CD8-positive, alpha-beta memory T cell (primary cell): Measurements from ENCODE around the gene RTL10. TPM values are rescaled to one million over a fixed set of nuclear protein-coding genes. Genes with fewer than 3 reads are reported as not detected.
A peak's percentile ranks its signal among the peaks of the same experiment; 100 is the strongest.

Experiments used
- CTCF ChIA-PET: fragments of 350-600 bp; sonication (Branson Sonifier 250); formaldehyde crosslinking; loops from one replicate; lab custom pipeline; 2021; ENCODE audit warnings: antibody characterized with exemption; lab: Charles Lee
- POLR2A ChIA-PET: fragments of 350-600 bp; sonication (Branson Sonifier 250); formaldehyde crosslinking; loops from one replicate; lab custom pipeline; 2021; ENCODE audit warnings: antibody characterized with exemption; lab: Charles Lee
- DNase-seq, 5 donors: peaks; one replicate each; pipeline versions ENCODE4 v3.0.0 to v3.0.0-alpha.2; 2020 to 2022; ENCODE audit warnings: mixed read lengths in 1 of 5
- H3K27ac ChIP-seq: one replicate; pipeline ENCODE4 v1.7.0; 2013; ENCODE audit warnings: low read depth, mild to moderate bottlenecking, low read length, moderate library complexity
- H3K27me3 ChIP-seq: 2 replicates; pipeline ENCODE4 v1.7.0; 2013; ENCODE audit warnings: low read length, mild to moderate bottlenecking; ENCODE audit not compliant: insufficient read depth, poor library complexity, severe bottlenecking
- H3K36me3 ChIP-seq: 2 replicates; pipeline ENCODE4 v1.7.0; 2013; ENCODE audit warnings: mild to moderate bottlenecking, low read length, moderate library complexity; ENCODE audit not compliant: insufficient read depth
- H3K4me1 ChIP-seq: 2 replicates; pipeline ENCODE4 v1.7.0; 2013; ENCODE audit warnings: mild to moderate bottlenecking, low read length, moderate library complexity; ENCODE audit not compliant: insufficient read depth
- H3K4me3 ChIP-seq: 2 replicates; pipeline ENCODE4 v1.7.0; 2013; ENCODE audit warnings: mild to moderate bottlenecking, low read length
- H3K9me3 ChIP-seq: 2 replicates; pipeline ENCODE4 v1.7.0; 2013; ENCODE audit warnings: mild to moderate bottlenecking, low read length
- H3K27ac Mint-ChIP-seq, 8 donors: one replicate each; pipeline ENCODE4 v1.8.0; 2020 to 2021; ENCODE audit warnings: mixed read lengths in 8 of 8, mild to moderate bottlenecking in 6 of 8, inconsistent platforms in 3 of 8, moderate library complexity in 3 of 8
- H3K27me3 Mint-ChIP-seq, 2 donors: one replicate each; pipeline ENCODE4 v1.8.0; 2020 to 2021; ENCODE audit warnings: mixed read lengths in 2 of 2, mild to moderate bottlenecking in 1 of 2, moderate library complexity in 1 of 2
- H3K36me3 Mint-ChIP-seq, 3 donors: one replicate each; pipeline ENCODE4 v1.8.0; 2020 to 2021; ENCODE audit warnings: mixed read lengths in 3 of 3, inconsistent platforms in 1 of 3, mild to moderate bottlenecking in 1 of 3
- H3K4me1 Mint-ChIP-seq, 3 donors: one replicate each; pipeline ENCODE4 v1.8.0; 2020 to 2021; ENCODE audit warnings: mixed read lengths in 3 of 3, inconsistent platforms in 1 of 3, mild to moderate bottlenecking in 1 of 3
- H3K4me3 Mint-ChIP-seq, 7 donors: one replicate each; pipeline ENCODE4 v1.8.0; 2020 to 2021; ENCODE audit warnings: mixed read lengths in 7 of 7, mild to moderate bottlenecking in 6 of 7, moderate library complexity in 4 of 7, inconsistent platforms in 2 of 7
- H3K9me3 Mint-ChIP-seq, 5 donors: one replicate each; pipeline ENCODE4 v1.8.0; 2020 to 2022; ENCODE audit warnings: mixed read lengths in 5 of 5, mild to moderate bottlenecking in 3 of 5, moderate library complexity in 2 of 5, inconsistent platforms in 1 of 5
- polyA plus RNA-seq: library from polyadenylated mRNA; unstranded; fragments of 300-500 nt; fragmentation: Illumina TruSeq; gene quantifications from one replicate; pipeline ENCODE4 v1.2.3, GENCODE V29; 2021
- total RNA-seq, 2 experiments: library from RNA; stranded (reverse); gene quantifications; one replicate each; pipeline ENCODE4 v1.2.3, GENCODE V29; 2021

Gene RTL10
- total and polyA plus RNA-seq, 3 experiments from 2014 or later: 10.8 to 23.2 (median 18.1) TPM

DNA sequence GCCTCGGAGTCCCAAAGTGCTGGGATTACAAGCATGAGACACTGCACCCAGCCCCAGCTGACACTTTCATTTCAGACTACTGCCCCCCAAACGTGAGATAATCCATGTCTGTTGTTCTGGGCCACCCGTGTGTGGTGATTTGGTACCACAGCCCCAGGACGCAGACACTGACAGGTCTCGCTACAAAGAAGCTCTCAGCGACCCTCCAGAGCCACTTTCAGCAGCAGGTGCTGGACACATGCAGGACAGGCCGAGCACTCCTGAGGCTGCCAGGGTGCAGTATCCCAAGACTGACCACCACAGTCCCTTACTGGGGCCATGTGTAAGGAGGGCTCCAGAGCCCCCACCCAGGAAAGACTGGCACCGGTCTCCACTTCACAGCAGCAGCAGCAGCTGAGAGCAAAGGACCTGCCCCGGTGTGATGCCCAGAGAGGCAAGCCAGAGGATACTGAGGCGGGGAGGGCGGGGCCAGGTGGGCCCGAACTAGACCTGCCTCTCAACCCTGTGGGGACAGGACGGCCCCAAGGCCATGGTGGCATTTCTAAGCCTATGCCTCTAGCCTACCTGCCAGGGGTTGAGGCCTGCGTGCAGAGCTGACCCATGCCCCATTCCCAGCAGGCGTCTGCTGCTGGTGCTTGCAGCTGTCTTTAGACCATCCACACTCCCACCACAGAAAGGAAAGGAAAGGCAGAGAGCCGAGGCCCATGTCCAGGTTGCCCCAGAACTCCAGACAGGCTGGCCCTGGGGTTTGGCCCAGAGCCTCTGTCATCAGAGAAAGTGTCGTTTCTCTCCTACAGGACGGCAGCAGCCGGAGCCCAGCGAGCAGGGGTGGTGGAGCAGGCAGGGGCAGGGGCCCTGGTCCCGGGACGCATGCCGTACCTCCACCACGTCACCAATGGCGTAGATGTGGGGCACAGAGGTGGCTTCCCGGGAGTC, 28.0 kb upstream of the RTL10 start:
- Mint-ChIP-seq H3K9me3 (no peaks in the 10 kb centered on the region), H3K27ac (no peak overlapping the region), H3K27me3 (no peaks in the 10 kb centered on the region), H3K36me3 (peaks cover 0 to 2% (median 0%) of the 10 kb centered on the region in 3 donors), H3K4me3 (no peak overlapping the region), H3K4me1 (peaks cover 11 to 22% (median 16%) of the 10 kb centered on the region in 3 donors)
- H3K4me3 ChIP-seq: no peak overlapping the region
- H3K4me1 ChIP-seq: peaks cover 46% of the 10 kb centered on the region
- H3K27me3 ChIP-seq: no peaks in the 10 kb centered on the region
- DNase-seq: no peak
- no peaks in the 10 kb centered on the region for H3K36me3 ChIP-seq
- no peaks in the 10 kb centered on the region for H3K9me3 ChIP-seq
- ChIA-PET CTCF (no interaction called here), POLR2A (no interaction called here)
- H3K27ac ChIP-seq: no peak overlapping the region

DNA sequence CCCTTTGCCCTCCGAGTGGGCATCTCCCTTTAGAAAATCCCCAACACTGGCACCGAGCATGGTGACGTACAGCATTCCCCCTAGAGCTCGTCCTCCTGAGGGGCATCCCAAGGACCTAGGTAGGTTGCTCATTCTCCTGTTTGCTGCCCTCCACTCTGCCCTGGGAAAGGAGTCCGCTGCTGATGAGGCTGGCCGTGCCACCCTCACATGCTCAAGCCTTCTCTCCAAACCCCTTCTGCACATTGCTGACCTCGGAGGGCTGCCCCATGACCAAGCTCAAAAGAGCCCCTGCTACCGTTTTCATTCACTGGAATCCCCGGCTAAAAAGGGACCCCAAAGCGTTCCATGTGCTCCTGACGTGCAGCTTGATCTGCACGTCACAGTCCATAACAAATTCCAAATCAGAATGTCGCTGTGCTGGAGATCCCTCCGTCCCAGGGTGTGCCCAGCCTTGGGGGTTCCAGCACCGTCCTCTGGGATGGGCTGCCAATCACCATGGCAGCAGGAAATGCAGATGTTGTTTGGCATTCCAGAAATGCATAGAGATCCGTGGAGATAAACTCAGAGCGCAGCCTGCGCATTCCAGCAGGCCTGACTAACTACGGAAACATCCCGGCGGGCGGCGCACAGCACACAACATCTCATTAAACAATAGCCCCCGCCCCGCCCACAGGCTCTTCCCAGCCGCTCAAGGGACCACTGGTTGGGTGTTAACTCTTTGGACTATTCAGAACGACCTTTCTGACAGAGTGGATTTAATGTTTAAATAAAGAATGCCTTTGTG, 26.3 kb upstream of the RTL10 start:
- POLR2A ChIA-PET: interaction anchor here (0.7 kb wide), 1 partner anchor 11 kb away, joined by 3 read pairs; no protein-coding TSS in a partner anchor
- no peak for DNase-seq
- CTCF ChIA-PET: no interaction called here

GRCh38 chr22:19879992-19880785, 25.5 kb upstream of the RTL10 start:
- Mint-ChIP-seq H3K27ac (no peak overlapping the region), H3K4me3 (no peak overlapping the region), H3K27me3 (no peaks in the 10 kb centered on the region), H3K36me3 (peaks cover 0 to 2% (median 0%) of the 10 kb centered on the region in 3 donors), H3K9me3 (no peaks in the 10 kb centered on the region), H3K4me1 (no peaks in the 10 kb centered on the region)
- H3K27me3 ChIP-seq: no peaks in the 10 kb centered on the region
- H3K4me3 ChIP-seq: no peak overlapping the region
- H3K27ac ChIP-seq: no peak overlapping the region
- H3K36me3 ChIP-seq: no peaks in the 10 kb centered on the region
- POLR2A ChIA-PET: interaction anchor here (0.7 kb wide), 1 partner anchor 12 kb away, joined by 3 read pairs; no protein-coding TSS in a partner anchor
- H3K9me3 ChIP-seq: no peaks in the 10 kb centered on the region
- H3K4me1 ChIP-seq: peaks cover 22% of the 10 kb centered on the region
- DNase-seq: no peak
- CTCF ChIA-PET: no interaction called here

More for the DNA sequence above, 26.3 kb upstream of the RTL10 start:
- no peak overlapping the region for H3K4me3 ChIP-seq
- no peak overlapping the region for H3K27ac ChIP-seq
- Mint-ChIP-seq H3K4me3 (no peak overlapping the region), H3K4me1 (peaks cover 4 to 5% (median 5%) of the 10 kb centered on the region in 3 donors), H3K9me3 (no peaks in the 10 kb centered on the region), H3K27ac (peak overlapping the region in 1 of 8 donors; percentile 87), H3K27me3 (no peaks in the 10 kb centered on the region), H3K36me3 (peaks cover 0 to 2% (median 0%) of the 10 kb centered on the region in 3 donors)
- H3K9me3 ChIP-seq: no peaks in the 10 kb centered on the region
- no peaks in the 10 kb centered on the region for H3K36me3 ChIP-seq
- no peaks in the 10 kb centered on the region for H3K27me3 ChIP-seq
- H3K4me1 ChIP-seq: peaks cover 28% of the 10 kb centered on the region

- no peak overlapping the region for H3K27ac Mint-ChIP-seq
- no peaks in the 10 kb centered on the region for H3K36me3 ChIP-seq
- H3K4me1 Mint-ChIP-seq: peaks cover 0 to 3% (median 0%) of the 10 kb centered on the region in 3 donors
- no peak overlapping the region for H3K27ac ChIP-seq
- no peak for DNase-seq
- CTCF ChIA-PET: no interaction called here
- H3K9me3 ChIP-seq: no peaks in the 10 kb centered on the region
- H3K4me3 ChIP-seq: no peak overlapping the region
- peaks cover 22% of the 10 kb centered on the region for H3K4me1 ChIP-seq
- H3K36me3 Mint-ChIP-seq: peaks cover 0 to 2% (median 0%) of the 10 kb centered on the region in 3 donors
- POLR2A ChIA-PET: no interaction called here
- no peak overlapping the region for H3K4me3 Mint-ChIP-seq
- no peaks in the 10 kb centered on the region for H3K27me3 Mint-ChIP-seq
- no peaks in the 10 kb centered on the region for H3K9me3 Mint-ChIP-seq
- no peaks in the 10 kb centered on the region for H3K27me3 ChIP-seq
Measured at GRCh38 chr22:19879643-19879991, 24.9 kb upstream of the RTL10 start.

- Mint-ChIP-seq H3K36me3 (peaks cover 0 to 2% (median 0%) of the 10 kb centered on the region in 3 donors), H3K9me3 (no peaks in the 10 kb centered on the region), H3K4me3 (no peak overlapping the region), H3K27me3 (no peaks in the 10 kb centered on the region), H3K27ac (no peak overlapping the region), H3K4me1 (peaks cover 0 to 6% (median 0%) of the 10 kb centered on the region in 3 donors)
- no peak for DNase-seq
- Histone ChIP-seq H3K27ac (no peak overlapping the region), H3K36me3 (no peaks in the 10 kb centered on the region), H3K9me3 (no peaks in the 10 kb centered on the region), H3K4me3 (no peak overlapping the region), H3K27me3 (no peaks in the 10 kb centered on the region), H3K4me1 (peaks cover 22% of the 10 kb centered on the region)
- CTCF ChIA-PET: interaction anchor here (1.4 kb wide), 1 partner anchor 149 kb away, joined by 3 read pairs; no protein-coding TSS in a partner anchor
- POLR2A ChIA-PET: no interaction called here
Measured at GRCh38 chr22:19879246-19879570, 24.5 kb upstream of the RTL10 start.

DNA sequence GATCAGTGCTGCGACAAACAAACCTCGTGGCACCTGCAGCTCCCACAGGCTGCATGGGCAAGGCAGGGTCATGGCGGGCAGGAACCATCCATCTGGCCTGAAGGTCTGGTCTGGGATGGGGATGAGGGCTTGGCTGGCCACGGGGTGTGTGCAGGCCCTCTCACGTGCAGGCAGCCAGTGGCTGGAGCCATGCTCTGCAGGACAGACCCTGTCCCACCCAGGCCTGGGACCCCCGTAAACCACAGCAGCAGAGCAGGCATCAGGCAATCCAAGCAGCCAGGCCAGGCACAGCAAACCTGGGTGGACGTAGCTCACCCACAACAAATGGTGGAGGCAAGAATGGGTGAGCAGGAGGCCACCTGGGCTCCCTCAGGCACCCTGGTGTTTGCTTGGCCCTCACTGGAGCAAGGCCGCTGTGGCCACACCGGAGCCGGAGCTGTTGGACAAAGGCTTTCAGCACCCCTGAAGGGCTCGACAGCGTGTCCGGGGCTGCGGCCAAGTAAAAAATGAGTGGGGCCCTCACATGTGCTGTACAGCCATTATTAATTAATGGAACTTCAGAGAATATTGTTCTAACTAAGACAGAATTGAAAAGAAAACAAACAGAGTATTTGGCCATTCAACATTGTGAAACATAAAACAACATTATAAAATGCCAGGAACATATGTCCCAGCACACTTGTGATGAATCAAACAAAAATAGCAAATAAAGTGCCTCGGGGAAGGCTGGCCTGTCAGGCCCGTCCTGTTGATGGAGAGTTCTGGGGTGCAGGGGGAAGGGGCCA, 24.0 kb upstream of the RTL10 start:
- Mint-ChIP-seq H3K4me1 (peaks cover 0 to 9% (median 0%) of the 10 kb centered on the region in 3 donors), H3K36me3 (peaks cover 0 to 2% (median 0%) of the 10 kb centered on the region in 3 donors), H3K9me3 (no peaks in the 10 kb centered on the region), H3K27ac (peak overlapping the region in 1 of 8 donors; percentile 41), H3K4me3 (no peak overlapping the region), H3K27me3 (no peaks in the 10 kb centered on the region)
- H3K9me3 ChIP-seq: no peaks in the 10 kb centered on the region
- H3K27me3 ChIP-seq: no peaks in the 10 kb centered on the region
- H3K27ac ChIP-seq: no peak overlapping the region
- no peaks in the 10 kb centered on the region for H3K36me3 ChIP-seq
- ChIA-PET POLR2A (no interaction called here), CTCF (interaction anchor here (1.4 kb wide), 1 partner anchor 148 kb away, joined by 3 read pairs; no protein-coding TSS in a partner anchor)
- H3K4me1 ChIP-seq: peaks cover 24% of the 10 kb centered on the region
- no peak for DNase-seq
- H3K4me3 ChIP-seq: no peak overlapping the region
